NT2/D1 (cell line): ENCODE measurements around the gene ANXA4.

Source experiments
- SUZ12 ChIP-seq: IDR thresholded peaks from 2 replicates; pipeline ENCODE4 v1.6.1; 2011; ENCODE audit not compliant: insufficient read length, insufficient read depth; ENCODE audit errors: extremely low read depth
- YY1 ChIP-seq: IDR thresholded peaks from 2 replicates; pipeline ENCODE4 v1.6.1; 2011; ENCODE audit not compliant: insufficient read length, insufficient read depth
- ZNF274 ChIP-seq: IDR thresholded peaks from 2 replicates; pipeline ENCODE4 v1.6.1; 2011; ENCODE audit warnings: mild to moderate bottlenecking, low read depth, low read length

DNA sequence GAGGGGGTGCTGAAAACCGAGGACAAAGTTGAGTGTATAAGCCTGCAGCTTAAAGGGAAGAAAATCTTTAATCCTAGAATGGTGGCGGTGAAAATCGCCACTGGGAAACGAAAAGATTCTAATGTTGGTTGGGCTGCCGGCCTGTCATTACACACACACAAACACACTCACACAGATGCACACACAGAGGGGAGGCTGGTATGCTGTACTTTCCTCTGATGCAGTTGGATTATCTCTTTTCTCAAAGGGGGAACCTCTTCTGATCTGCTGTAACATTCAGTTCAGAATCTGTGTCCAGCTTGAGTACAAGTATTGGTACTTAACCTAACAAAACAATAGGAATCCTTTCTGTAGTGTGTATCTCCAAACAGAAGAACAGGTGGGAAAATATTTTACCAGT is 39.0 kb downstream of the ANXA4 start:
- TF ChIP-seq ZNF274 (no peak), SUZ12 (no peak), YY1 (no peak)
